NOMO-1 (cell line): ENCODE data around the gene H3-3A.
"Not testable (repeated sequence)": the region's sequence is repeated elsewhere in the genome, so short reads cannot be mapped to it uniquely, and the experiment has no call there.

Source experiments
- DNase-seq, 2 experiments: peaks; one replicate each; lab custom pipeline; 2025; ENCODE audit not compliant: unreplicated experiment in 2 of 2; lab: John Stamatoyannopoulos, UW

The H3-3A gene

DNA sequence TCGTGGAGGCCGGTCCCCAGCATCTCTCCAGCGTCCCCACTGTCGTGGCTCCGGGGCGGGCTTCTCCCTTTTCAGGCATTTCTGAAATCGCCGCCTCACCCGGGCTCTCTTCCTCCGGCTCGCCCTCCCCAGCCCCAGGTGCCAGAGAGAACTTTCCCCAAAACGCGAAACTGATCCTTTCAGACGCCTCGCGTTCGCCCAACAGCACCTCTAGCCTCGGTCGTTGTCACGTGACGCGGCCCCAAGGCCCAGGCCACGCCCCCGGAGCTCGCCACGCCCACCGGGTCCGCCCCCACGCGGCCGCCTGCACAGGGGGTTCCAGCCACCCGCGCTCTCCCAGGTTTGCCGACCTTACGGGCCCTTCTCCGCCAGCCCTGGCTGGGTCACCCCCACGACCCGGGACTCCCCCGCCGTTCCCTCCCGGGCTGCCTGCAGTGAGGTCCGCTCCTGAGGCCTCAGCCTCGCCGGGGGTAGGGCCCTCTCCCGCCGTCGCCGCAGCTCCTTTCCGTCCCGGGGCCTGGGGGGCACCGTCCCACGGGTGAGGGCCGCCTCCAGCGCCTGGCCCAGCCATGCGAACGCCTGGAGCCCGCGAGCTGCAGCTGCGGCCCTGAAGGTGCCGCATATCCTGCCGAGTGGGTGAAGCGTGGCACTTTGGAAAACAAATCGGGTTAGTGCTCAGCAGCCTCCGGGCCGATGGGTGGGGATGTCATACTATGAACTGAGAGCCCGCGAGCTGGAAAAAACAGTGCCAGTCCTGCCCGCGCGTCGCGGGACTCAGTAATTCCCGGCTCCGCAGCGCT is 21.0 kb downstream of the H3-3A start:
- peak; percentile 61 to 70 for DNase-seq

DNA sequence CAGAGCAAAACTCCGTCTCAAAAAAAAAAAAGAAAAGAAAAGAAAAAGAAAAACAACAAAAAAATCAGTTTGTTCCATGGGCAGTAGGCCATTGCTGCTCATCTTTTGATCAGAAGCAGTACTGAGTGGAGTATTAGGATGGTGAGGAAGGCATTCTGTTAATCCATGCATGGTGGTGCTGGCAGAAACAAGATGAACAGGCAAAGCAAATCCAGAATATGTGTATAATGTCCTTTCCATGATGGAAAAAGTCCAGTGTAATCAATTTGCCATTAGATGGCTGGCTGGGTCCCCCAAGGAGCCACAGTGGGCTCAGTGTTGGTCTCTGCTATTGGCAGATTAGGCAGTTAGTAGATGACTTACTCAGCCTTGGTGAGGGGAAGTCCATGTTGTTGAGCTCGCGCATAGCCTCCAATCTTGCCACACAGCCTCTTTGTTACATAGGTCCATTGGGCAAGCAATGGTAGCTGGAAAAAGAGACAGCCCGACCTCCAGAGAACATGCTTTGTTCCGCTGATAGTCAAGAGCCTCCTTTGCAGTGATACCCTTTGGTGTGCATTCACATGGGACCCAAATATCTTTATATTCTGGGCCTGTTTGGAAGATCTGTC is 23.3 kb downstream of the H3-3A start:
- DNase-seq = no peak

DNA sequence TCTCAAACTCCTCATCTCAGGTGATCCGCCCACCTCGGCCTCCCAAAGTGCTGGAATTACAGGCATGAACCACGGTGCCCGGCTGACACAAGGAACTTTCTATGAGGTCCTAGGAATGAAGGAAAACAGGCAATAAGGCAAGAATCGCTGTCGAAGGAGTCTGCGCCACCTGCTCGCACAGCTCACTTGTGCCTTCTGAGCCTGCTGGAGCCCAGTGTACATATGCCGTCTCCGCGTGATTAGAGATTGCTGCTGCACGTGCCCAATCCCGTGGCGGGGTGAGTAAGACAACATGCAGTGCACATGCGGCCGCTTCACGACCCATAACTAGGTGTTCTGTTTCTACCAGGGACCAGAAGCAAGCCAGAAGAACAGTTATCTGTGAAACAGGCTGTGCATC is 24.3 kb downstream of the H3-3A start:
- no peak for DNase-seq

DNA sequence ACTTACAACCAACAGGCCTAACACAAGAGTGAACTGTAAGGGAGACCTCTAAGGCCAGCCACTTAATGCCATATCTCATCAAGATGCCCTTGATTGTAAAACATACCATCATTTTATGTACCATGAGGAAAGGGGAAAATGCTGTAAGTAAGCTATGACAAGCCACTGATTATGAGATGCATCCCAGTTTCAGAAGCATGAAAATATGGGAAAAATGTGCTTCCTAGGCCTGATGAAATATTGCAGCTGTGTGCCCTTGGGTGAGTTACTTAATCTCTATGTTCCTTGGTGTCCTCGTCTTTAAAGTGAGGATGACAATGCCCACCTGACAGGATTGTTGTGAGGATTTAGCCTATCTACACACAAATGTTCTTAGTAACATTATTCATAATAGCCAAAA is 28.9 kb downstream of the H3-3A start:
- no peak for DNase-seq

DNA sequence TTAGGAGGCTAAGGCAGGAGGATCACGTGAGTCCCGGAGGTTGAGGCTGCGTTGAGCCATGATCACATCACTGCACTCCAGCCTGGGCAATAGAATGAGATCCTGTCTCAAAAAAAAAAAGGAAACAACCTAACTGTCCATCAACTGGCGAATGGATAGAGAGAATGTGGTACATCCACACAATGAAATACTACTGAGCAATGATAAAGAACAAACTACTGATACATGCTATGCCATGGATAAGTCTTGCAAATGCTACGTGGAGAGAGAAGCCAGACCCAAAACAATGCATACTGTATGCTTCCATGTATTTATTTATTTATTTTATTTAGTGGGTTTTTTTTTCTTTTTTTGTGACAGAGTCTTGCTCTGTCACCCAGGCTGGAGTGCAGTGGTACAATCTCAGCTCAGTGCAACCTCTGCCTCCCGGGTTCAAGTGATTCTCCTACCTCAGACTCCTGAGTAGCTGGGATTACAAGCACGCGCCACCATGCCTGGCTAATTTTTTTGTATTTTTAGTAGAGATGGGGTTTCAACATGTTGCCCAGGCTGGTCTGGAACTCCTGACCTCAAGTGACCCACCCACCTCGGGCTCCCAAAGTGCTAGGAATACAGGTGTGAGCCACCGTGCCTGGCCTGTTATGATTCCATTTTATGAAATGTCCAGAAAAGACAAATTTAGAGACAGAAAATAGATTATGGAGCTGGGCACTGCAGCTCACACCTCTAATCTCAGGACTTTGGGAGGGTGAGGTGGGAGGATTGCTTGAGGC is 29.7 kb downstream of the H3-3A start:
- DNase-seq = not testable (repeated sequence)

DNA sequence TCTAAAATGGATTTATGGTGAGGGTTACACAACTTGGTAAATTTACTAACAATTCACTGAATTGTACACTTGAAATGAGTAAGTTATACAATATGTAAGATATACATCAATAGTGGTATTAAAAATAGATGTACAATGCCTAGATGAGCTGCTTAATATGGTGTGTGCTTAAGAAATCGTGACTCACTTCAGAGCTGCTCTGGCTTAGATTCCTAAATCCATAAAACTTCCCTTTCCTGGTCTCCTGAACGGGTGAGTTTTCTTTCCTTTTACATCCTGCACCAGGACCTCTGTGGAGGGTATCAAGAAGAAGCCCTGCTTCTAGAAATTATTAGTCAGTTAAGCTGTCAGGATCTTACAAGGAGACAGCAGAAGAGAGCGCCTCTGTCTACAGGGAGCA is 30.4 kb downstream of the H3-3A start:
- DNase-seq = no peak

DNA sequence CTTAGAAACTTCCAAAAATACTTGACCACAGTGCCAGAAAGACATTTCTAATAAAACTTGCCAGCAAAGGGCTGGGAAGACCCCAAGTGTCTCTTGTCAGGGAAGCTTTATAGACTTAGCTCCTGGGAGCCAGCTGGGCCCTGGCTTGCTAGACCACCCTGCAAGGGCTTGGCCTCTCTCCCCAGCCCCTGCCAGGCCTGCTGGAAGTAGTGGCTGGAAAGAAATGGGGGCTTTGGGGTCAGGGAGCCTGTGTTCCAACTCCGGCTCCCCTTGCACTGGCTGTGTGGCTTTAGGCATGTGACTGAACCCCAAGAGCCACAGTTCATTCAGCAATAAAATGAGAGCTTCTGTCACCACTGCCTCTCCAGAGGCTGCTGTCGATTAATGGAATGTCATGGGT is 31.1 kb downstream of the H3-3A start:
- DNase-seq = no peak

- DNase-seq = no peak
These were observed 31.9 kb downstream of the H3-3A start for GRCh38 chr1:226094451-226094850.

GRCh38 chr1:226095286-226095685 is 32.8 kb downstream of the H3-3A start:
- DNase-seq = no peak

- no peak for DNase-seq
These were observed 35.5 kb downstream of the H3-3A start for GRCh38 chr1:226097866-226098625.

DNA sequence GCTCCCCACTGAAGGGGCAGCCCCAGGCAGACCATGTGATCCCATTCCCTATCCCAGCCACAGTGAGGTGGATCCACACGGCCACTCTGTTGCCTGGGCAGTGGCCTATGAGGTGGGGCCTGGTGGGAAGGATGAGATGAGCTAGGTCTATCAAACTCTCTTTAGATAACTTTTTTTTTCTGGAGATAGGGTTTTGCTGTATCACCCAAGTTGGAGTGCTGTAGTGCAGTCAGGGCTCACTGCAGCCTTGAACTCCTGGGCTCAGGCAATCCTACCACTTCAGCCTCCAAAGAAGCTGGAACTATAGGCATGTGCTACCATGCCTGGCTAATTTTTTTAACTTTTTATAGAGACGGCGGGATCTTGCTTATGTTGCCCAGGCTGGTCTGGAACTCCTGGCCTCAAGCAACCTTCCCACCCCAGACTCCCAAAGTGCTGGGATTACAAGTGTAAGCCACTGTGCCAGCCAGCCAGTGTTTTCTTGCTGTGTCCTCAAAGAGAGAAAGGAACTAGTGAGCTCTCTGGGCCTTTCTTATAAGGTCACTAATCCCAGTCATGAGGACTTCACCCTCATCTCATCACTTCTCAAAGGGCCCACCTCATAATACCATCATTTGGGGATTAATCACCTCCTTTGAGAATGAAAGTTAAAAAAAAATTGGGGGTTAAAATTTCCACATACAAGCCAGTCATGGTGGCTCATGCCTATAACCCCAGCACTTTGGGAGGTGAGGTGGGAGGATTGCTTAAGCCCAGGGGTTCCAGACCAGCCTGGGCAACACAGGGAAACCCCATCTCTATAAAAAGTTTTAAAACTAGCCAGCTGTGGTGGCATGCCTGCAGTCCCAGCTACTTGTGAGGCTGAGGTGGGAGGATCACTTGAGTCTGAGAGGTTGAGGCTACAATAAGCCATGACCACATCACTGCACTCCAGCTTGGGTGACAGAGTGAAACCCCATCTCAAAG is 36.6 kb downstream of the H3-3A start:
- no peak for DNase-seq

DNA sequence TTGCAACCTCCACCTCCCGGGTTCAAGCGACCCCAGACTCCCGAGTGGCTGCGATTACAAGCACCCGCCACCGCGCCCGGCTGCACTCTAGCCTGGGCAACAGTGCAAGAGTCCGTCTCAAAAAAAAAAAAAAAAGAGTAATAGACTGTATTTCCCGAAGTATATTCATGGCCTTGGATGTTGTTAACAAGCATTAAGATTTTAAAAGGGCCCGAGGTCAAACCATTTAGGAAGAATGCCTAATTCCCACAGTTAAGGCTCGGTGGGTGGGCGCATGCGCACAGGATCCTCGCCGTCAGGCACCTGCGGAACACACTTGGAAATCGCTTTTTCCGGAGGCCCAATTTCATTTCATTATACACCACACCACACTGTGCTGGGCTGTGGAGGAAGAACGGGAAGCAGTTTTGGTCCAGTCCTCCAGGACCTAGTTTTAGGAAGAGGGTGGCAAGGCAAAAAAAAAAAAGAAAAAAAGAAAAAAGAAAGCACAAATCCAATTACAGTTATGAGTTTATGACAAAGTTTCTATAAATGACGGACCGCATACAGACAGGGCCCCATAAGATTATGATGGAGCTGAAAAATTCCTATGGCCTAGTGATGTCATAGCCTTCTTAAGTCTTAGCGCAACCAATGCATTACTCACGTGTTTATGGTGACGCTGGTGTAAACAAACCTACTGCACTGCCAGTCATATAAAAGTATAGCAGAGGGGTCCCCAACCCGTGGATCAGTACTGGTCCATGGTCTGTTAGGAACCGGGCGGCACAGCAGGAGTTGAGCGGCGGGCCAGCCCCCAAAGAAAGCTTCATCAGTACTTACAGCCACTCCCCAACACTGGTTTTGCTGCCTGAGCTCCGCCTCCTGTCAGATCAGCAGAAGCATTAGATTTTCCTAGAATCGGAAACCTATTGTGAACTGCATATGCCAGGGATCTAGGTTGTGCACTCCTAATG is 38.2 kb downstream of the H3-3A start:
- peak in 1 of 2 experiments; percentile 28 for DNase-seq

DNA sequence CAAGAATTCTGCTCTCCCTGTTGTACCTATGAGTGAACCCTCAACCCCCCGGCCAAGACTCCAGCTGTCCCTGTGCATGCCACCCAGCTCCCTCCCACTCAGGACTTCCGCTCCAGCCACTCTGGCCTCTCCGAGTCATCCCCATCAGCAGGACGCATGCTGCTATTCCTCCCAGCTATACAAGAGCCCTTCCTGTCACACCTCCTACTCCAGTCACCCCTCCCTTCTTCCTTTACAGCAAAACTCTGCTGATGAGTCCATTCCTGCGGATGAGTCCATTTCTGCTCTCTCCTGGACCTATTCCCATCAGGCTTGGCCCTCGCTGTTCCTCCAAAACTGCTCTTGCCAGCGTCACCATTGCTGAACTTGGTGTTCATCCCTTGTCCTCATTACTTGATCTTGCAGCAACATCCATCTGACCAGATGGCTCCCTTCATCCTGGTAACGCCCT is 42.2 kb downstream of the H3-3A start:
- no peak for DNase-seq

- no peak for DNase-seq
These were observed 45.2 kb downstream of the H3-3A start for GRCh38 chr1:226107471-226108460.

GRCh38 chr1:226108935-226109828 is 46.7 kb downstream of the H3-3A start:
- no peak for DNase-seq

GRCh38 chr1:226109829-226110248 is 47.3 kb downstream of the H3-3A start:
- DNase-seq = peak; percentile 70 to 76
